Central memory CD8-positive, alpha-beta T cell (primary cell): ENCODE data around the gene USP31.

Experiments
- ATAC-seq: fragments of 150-1000 bp; cut with Tn5 transposase; replicated peaks from 2 replicates; pipeline ENCODE4 v1.10.0; 2022; ENCODE audit warnings: mild to moderate bottlenecking, moderate FRiP score, moderate number of reproducible peaks; ENCODE audit not compliant: poor library complexity, severe bottlenecking; ENCODE audit errors: extremely low read depth
- DNase-seq, 2 donors: peaks; one replicate each; pipeline ENCODE4 v3.0.0; 2021; ENCODE audit warnings: low spot score in 2 of 2
- H3K27ac Mint-ChIP-seq: one replicate; pipeline ENCODE4 v1.8.0; 2022; ENCODE audit warnings: low read depth, mild to moderate bottlenecking, moderate library complexity, mixed read lengths
- H3K27me3 Mint-ChIP-seq: one replicate; pipeline ENCODE4 v1.8.0; 2022; ENCODE audit warnings: mixed read lengths
- H3K36me3 Mint-ChIP-seq: one replicate; pipeline ENCODE4 v1.8.0; 2022; ENCODE audit warnings: mild to moderate bottlenecking, moderate library complexity, mixed read lengths; ENCODE audit not compliant: insufficient read depth
- H3K4me1 Mint-ChIP-seq: one replicate; pipeline ENCODE4 v1.8.0; 2022; ENCODE audit warnings: mixed read lengths
- H3K4me3 Mint-ChIP-seq: one replicate; pipeline ENCODE4 v1.8.0; 2022; ENCODE audit warnings: mild to moderate bottlenecking, moderate library complexity, mixed read lengths
- H3K9me3 Mint-ChIP-seq: one replicate; pipeline ENCODE4 v1.8.0; 2022; ENCODE audit warnings: mixed read lengths

Gene USP31

DNA sequence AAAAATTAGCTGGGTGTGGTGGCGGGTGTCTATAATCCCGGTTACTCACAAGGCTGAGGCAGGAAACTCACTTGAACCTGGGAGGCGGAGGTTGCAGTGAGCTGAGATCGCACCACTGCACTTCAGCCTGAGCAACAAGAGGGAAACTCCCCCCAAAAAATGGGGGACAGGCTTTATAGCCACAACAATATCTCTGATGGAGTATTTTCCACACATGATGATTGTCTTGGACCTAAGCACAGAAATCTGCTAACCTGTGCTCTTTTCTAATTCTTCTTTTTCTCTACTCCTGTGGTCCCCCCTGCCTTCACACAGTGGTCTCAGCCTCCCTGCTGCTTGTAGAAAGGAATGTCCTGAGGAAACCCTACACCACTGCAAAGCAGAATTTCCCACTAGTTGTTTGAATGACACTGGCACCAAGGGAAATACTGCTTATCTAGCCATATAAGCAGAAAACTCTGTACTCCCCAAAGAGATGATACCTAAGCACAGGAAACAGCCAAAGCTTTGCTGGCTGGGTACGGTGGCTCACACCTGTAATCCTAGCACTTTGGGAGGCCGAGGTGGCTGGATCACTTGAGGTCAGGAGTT lies 117.6 kb downstream of the USP31 start:
- Mint-ChIP-seq H3K9me3 (peaks cover 7% of the 10 kb centered on the region), H3K4me1 (no peaks in the 10 kb centered on the region), H3K27ac (no peak overlapping the region), H3K36me3 (no peaks in the 10 kb centered on the region), H3K27me3 (peaks cover 46% of the 10 kb centered on the region), H3K4me3 (no peak overlapping the region)
- ATAC-seq (no peak), DNase-seq (no peak)

DNA sequence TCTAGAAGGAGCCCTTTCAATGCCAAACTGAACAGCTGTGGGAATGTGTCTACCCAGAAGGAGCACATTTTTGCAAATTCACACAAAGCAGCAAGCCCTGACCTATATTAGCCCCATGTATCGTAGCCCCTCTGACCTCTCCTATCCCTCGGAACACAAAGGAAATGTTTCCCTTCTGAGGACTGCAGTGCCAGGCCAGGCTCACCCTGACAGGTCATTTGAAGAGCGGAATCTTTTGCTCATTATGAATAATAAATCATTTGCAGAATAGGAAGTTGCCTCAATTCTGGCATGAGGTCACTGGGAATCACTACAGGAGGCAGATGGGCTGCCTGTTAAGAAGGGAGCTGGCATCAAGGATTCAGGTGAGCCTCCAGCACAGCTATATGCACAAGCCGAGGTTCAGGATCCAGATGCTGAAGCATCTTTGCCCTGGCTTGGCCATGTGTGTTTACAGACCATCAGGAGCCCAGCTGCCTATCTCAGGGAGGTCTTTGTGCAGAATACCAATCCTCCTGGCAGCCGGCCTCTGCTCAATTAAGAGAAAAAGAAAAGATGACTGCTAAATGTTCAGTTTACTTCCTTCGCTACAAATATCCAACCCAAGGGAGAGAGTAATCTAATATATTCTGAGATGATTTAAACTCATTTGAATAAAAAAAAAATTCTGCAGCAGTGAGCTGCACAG lies 119.4 kb downstream of the USP31 start:
- ATAC-seq = no peak
- no peak overlapping the region for H3K4me3 Mint-ChIP-seq
- H3K27ac Mint-ChIP-seq = no peak overlapping the region
- H3K4me1 Mint-ChIP-seq = no peaks in the 10 kb centered on the region
- H3K9me3 Mint-ChIP-seq = peaks cover 7% of the 10 kb centered on the region
- H3K27me3 Mint-ChIP-seq = peaks cover 47% of the 10 kb centered on the region
- no peaks in the 10 kb centered on the region for H3K36me3 Mint-ChIP-seq
- DNase-seq = no peak

- no peaks in the 10 kb centered on the region for H3K4me1 Mint-ChIP-seq
- H3K27me3 Mint-ChIP-seq = peaks cover 49% of the 10 kb centered on the region
- no peak for ATAC-seq
- H3K27ac Mint-ChIP-seq = no peak overlapping the region
- DNase-seq = no peak
- no peaks in the 10 kb centered on the region for H3K36me3 Mint-ChIP-seq
- no peak overlapping the region for H3K4me3 Mint-ChIP-seq
- no peaks in the 10 kb centered on the region for H3K9me3 Mint-ChIP-seq
These were observed 121.9 kb downstream of the USP31 start for GRCh38 chr16:23027386-23027785.

DNA sequence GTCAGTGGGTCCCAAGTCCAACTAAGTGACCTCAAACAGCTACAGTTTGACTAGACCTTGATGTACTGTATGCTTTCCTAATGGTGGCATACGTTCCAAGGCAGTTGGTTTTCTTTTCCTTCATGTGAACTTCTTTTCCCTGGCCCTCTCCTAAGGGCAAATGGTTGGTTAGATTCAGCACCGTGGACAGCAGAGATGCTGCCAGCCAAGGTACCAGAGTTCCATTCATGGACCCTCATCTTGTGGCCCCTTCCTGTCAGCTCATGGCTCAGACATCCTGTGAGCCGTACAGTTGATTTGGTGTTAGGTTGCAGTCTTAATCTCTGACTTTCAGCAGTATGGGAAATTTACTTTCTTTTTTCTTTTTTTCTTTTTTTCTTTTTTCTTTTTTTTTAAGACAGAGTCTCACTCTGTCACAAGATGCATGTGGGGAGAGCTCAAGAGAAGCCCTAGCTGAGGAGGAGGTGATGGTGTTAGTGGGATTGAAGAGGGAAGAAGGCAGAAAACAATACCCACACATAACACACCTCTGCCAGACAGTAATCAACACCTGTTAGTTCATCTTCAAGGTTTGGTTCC lies 122.4 kb downstream of the USP31 start:
- DNase-seq (no peak), ATAC-seq (no peak)
- Mint-ChIP-seq H3K27me3 (peaks cover 46% of the 10 kb centered on the region), H3K9me3 (no peaks in the 10 kb centered on the region), H3K36me3 (no peaks in the 10 kb centered on the region), H3K4me3 (no peak overlapping the region), H3K4me1 (no peaks in the 10 kb centered on the region), H3K27ac (no peak overlapping the region)

DNA sequence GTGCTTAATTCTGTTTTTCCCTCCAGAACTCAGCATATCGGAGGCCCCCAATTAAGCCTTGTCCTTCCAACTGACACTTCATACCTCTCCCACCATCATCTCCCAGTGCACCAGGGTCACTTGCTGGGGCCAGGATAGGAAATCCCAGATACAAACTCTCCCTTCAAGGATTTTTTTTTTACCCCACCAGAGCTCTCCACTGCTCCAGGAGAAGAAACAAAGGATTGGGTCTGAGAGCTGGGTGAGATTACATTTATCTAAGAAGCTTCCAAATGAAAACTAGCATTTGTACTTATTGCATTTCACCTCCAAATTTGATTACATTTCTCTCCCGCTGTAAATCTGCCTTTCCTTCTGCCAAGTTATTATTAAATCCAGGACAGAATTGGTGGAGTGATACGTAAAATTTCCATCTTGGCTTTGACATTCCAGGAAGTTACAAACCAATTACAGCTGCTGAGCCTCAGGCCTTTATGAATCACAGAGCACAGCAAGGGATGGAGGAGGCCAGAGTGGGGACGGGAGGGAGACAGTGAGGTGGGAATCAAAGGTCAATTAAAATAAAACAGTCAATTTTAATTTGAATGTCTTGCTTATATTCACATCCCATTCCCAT lies 123.5 kb downstream of the USP31 start:
- Mint-ChIP-seq H3K4me3 (no peak overlapping the region), H3K4me1 (no peaks in the 10 kb centered on the region), H3K27ac (no peak overlapping the region), H3K9me3 (no peaks in the 10 kb centered on the region), H3K27me3 (peaks cover 45% of the 10 kb centered on the region), H3K36me3 (no peaks in the 10 kb centered on the region)
- DNase-seq = no peak
- ATAC-seq = no peak

GRCh38 chr16:23024044-23024443 lies 125.2 kb downstream of the USP31 start:
- Mint-ChIP-seq H3K9me3 (peaks cover 6% of the 10 kb centered on the region), H3K36me3 (no peaks in the 10 kb centered on the region), H3K4me1 (no peaks in the 10 kb centered on the region), H3K4me3 (no peak overlapping the region), H3K27me3 (peaks cover 44% of the 10 kb centered on the region), H3K27ac (no peak overlapping the region)
- ATAC-seq (no peak), DNase-seq (no peak)

GRCh38 chr16:23020084-23020483 lies 129.2 kb downstream of the USP31 start:
- ATAC-seq (no peak), DNase-seq (no peak)
- H3K27ac Mint-ChIP-seq = no peak overlapping the region
- no peaks in the 10 kb centered on the region for H3K36me3 Mint-ChIP-seq
- H3K9me3 Mint-ChIP-seq = peaks cover 6% of the 10 kb centered on the region
- peaks cover 78% of the 10 kb centered on the region for H3K27me3 Mint-ChIP-seq
- no peaks in the 10 kb centered on the region for H3K4me1 Mint-ChIP-seq
- no peak overlapping the region for H3K4me3 Mint-ChIP-seq

GRCh38 chr16:23016368-23016767 lies 132.9 kb downstream of the USP31 start:
- ATAC-seq = no peak
- H3K27ac Mint-ChIP-seq = no peak overlapping the region

DNA sequence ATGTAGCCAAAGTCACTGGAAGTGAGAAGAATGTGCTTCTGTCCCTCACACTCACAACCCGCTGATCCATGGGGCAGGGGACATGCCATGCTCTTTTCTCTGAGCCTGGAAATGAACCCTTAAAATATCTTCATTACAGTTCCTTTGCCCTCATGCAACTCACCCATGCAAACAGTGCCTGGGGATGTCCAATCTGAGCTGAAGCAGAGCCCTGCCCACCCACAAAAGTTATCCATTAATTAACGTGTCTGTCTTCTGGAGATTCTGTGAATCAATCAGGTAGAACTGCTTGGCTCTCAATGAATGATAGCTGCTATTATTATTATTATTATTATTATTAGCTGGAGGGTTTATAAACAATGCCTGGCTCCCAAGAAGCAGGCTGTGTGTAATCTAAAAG lies 133.7 kb downstream of the USP31 start:
- Mint-ChIP-seq H3K27ac (no peak overlapping the region), H3K9me3 (peaks cover 6% of the 10 kb centered on the region), H3K36me3 (no peaks in the 10 kb centered on the region), H3K4me1 (no peaks in the 10 kb centered on the region), H3K4me3 (no peak overlapping the region), H3K27me3 (peaks cover 73% of the 10 kb centered on the region)
- DNase-seq (no peak), ATAC-seq (no peak)

More at GRCh38 chr16:23016368-23016767, 132.9 kb downstream of the USP31 start:
- Mint-ChIP-seq H3K4me1 (no peaks in the 10 kb centered on the region), H3K27me3 (peaks cover 78% of the 10 kb centered on the region), H3K4me3 (no peak overlapping the region), H3K36me3 (no peaks in the 10 kb centered on the region), H3K9me3 (peaks cover 6% of the 10 kb centered on the region)
- no peak for DNase-seq

GRCh38 chr16:23014592-23014991 lies 134.7 kb downstream of the USP31 start:
- no peak overlapping the region for H3K27ac Mint-ChIP-seq
- ATAC-seq = no peak
- no peak for DNase-seq

More at GRCh38 chr16:23014592-23014991, 134.7 kb downstream of the USP31 start:
- Mint-ChIP-seq H3K36me3 (no peaks in the 10 kb centered on the region), H3K4me3 (no peak overlapping the region), H3K4me1 (no peaks in the 10 kb centered on the region), H3K27me3 (peaks cover 63% of the 10 kb centered on the region), H3K9me3 (no peaks in the 10 kb centered on the region)
